Naive B cell (primary cell): ENCODE data around the gene HOXC4. TPM values are rescaled to one million over a fixed set of nuclear protein-coding genes. Genes with fewer than 3 reads are reported as not detected.
"Not testable (repeated sequence)": the region's sequence is repeated elsewhere in the genome, so short reads cannot be mapped to it uniquely, and the experiment has no call there.

Experiments
- ATAC-seq, 2 donors: fragments of 150-1000 bp; cut with Tn5 transposase; 2 replicates each; pipeline ENCODE4 v1.10.0; 2021; ENCODE audit warnings: low read depth in 2 of 2, mild to moderate bottlenecking in 2 of 2, moderate library complexity in 2 of 2
- DNase-seq: peaks from one replicate; pipeline ENCODE4 v3.0.0; 2022
- H3K27ac Mint-ChIP-seq, 6 donors: one replicate each; pipeline ENCODE4 v1.8.0; 2020 to 2022; ENCODE audit warnings: mild to moderate bottlenecking in 6 of 6, mixed read lengths in 6 of 6, moderate library complexity in 5 of 6, inconsistent platforms in 2 of 6
- H3K27me3 Mint-ChIP-seq, 3 donors: one replicate each; pipeline ENCODE4 v1.8.0; 2021 to 2022; ENCODE audit warnings: mixed read lengths in 3 of 3, mild to moderate bottlenecking in 1 of 3
- H3K36me3 Mint-ChIP-seq, 2 donors: one replicate each; pipeline ENCODE4 v1.8.0; 2020 to 2022; ENCODE audit warnings: mixed read lengths in 2 of 2, inconsistent platforms in 1 of 2, mild to moderate bottlenecking in 1 of 2
- H3K4me1 Mint-ChIP-seq, 3 donors: one replicate each; pipeline ENCODE4 v1.8.0; 2020 to 2022; ENCODE audit warnings: mixed read lengths in 3 of 3, inconsistent platforms in 1 of 3, mild to moderate bottlenecking in 1 of 3, moderate library complexity in 1 of 3
- H3K4me3 Mint-ChIP-seq, 8 donors: one replicate each; pipeline ENCODE4 v1.8.0; 2020 to 2022; ENCODE audit warnings: mild to moderate bottlenecking in 8 of 8, mixed read lengths in 8 of 8, moderate library complexity in 8 of 8, inconsistent platforms in 2 of 8
- H3K9me3 Mint-ChIP-seq, 7 donors: one replicate each; pipeline ENCODE4 v1.8.0; 2020 to 2022; ENCODE audit warnings: mixed read lengths in 7 of 7, mild to moderate bottlenecking in 5 of 7, inconsistent platforms in 2 of 7, moderate library complexity in 1 of 7
- polyA plus RNA-seq, 6 donors: library from polyadenylated mRNA; unstranded; fragments of 300-500 nt; fragmentation: Illumina TruSeq; gene quantifications; one replicate each; pipeline ENCODE4 v1.2.3, GENCODE V29; 2021; ENCODE audit warnings: low read depth in 6 of 6

The HOXC4 gene
- polyA plus RNA-seq, 6 donors from 2014 or later: 0.17 to 1.0 (median 0.42) TPM; not detected in 1

GRCh38 chr12:54060975-54061778 is 7.5 kb downstream of the HOXC4 start:
- Mint-ChIP-seq H3K27me3 (peaks cover 71 to 88% (median 80%) of the 10 kb centered on the region in 3 donors), H3K4me1 (peaks cover 0 to 3% (median 0%) of the 10 kb centered on the region in 3 donors), H3K4me3 (no peak overlapping the region), H3K36me3 (no peaks in the 10 kb centered on the region), H3K9me3 (no peaks in the 10 kb centered on the region), H3K27ac (no peak overlapping the region)
- no peak for ATAC-seq
- DNase-seq: no peak

- no peak for DNase-seq
- H3K9me3 Mint-ChIP-seq: no peaks in the 10 kb centered on the region
- ATAC-seq: no peak
- H3K4me3 Mint-ChIP-seq: no peak overlapping the region
- no peaks in the 10 kb centered on the region for H3K36me3 Mint-ChIP-seq
- peaks cover 44 to 79% (median 58%) of the 10 kb centered on the region in 3 donors for H3K27me3 Mint-ChIP-seq
- no peaks in the 10 kb centered on the region for H3K4me1 Mint-ChIP-seq
- no peak overlapping the region for H3K27ac Mint-ChIP-seq
These were observed 12.0 kb downstream of the HOXC4 start for GRCh38 chr12:54065677-54066076.

GRCh38 chr12:54066408-54066807 is 12.8 kb downstream of the HOXC4 start:
- Mint-ChIP-seq H3K4me3 (no peak overlapping the region), H3K27me3 (peaks cover 44 to 80% (median 58%) of the 10 kb centered on the region in 3 donors), H3K9me3 (no peaks in the 10 kb centered on the region), H3K36me3 (no peaks in the 10 kb centered on the region), H3K4me1 (no peaks in the 10 kb centered on the region), H3K27ac (no peak overlapping the region)
- ATAC-seq (no peak), DNase-seq (no peak)

DNA sequence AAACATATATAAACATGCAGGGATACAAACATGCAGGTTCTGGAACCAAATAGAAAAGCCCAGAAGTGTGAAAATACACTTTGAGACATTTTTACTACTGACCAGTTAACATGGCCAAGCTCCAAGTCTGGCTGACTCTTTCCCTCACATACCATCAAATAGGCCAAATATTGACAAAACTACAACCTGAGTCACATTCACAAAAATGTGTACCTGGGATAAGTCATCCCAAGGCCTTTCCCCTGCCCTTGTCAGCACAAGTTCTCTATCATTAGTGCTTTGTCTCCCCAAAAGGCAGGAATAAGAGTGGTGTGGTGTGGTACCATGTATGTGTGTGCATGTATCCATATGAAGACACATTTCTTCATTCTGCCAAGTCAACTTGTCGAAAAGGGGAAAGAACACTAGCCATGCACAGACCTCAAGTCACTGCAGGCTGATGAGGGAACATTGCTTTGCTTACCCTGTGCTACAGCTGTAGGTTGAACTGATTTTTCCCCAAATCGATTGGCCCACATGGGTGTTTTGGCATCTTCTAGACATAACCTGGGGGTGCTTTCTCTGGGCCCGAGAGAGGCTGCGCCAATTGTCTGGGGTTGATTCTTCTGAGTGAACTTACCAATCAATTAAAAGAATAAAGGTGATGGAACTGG is 14.9 kb downstream of the HOXC4 start:
- no peaks in the 10 kb centered on the region for H3K4me1 Mint-ChIP-seq
- ATAC-seq (no peak), DNase-seq (no peak)
- no peaks in the 10 kb centered on the region for H3K9me3 Mint-ChIP-seq
- no peaks in the 10 kb centered on the region for H3K36me3 Mint-ChIP-seq
- no peak overlapping the region for H3K27ac Mint-ChIP-seq
- no peak overlapping the region for H3K4me3 Mint-ChIP-seq
- H3K27me3 Mint-ChIP-seq: peaks cover 39 to 75% (median 56%) of the 10 kb centered on the region in 3 donors

DNA sequence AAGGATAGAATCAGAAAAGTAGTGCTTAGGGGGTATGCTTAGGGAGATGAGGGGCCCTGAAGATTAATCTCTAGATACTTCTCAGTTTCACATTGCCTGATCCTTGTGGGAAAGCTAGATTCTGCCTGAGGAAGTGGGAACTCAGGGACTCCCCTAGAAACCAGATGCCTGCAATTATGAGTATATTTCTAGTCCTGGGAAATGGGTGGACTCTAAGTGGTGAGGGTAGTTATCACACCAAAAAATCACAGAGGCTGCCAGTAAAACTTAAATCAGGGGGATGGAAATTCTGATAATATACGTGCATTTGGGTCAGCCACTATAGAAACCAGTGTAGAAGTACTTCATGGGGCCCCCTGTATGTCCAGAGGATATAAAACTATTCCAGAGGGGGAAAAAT is 18.3 kb downstream of the HOXC4 start:
- H3K36me3 Mint-ChIP-seq: no peaks in the 10 kb centered on the region
- no peak overlapping the region for H3K4me3 Mint-ChIP-seq
- no peaks in the 10 kb centered on the region for H3K9me3 Mint-ChIP-seq
- peaks cover 34 to 54% (median 36%) of the 10 kb centered on the region in 3 donors for H3K27me3 Mint-ChIP-seq
- H3K4me1 Mint-ChIP-seq: no peaks in the 10 kb centered on the region
- ATAC-seq: no peak
- no peak for DNase-seq
- H3K27ac Mint-ChIP-seq: no peak overlapping the region

DNA sequence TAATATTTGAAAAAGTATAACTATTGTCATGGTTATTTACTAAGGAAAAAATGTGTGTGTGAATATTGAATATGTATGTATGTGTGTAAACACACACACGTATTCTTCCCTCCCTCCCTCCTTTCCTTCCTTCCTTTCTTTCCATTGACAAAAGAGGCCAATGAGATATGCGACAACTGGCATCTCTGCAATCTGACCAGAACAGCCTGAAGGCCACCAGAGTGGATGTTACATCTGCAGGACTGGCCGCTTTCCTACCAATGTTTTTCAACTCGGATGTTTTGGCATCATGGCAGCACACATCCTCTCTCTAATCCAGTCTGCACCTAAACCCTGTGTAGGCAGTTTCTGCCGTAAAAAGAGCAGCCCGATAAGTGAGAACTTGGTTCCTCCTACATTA is 20.7 kb downstream of the HOXC4 start:
- no peaks in the 10 kb centered on the region for H3K36me3 Mint-ChIP-seq
- peaks cover 34 to 37% (median 36%) of the 10 kb centered on the region in 3 donors for H3K27me3 Mint-ChIP-seq
- peaks cover 0 to 8% (median 5%) of the 10 kb centered on the region in 3 donors for H3K4me1 Mint-ChIP-seq
- ATAC-seq: no peak
- no peak overlapping the region for H3K4me3 Mint-ChIP-seq
- DNase-seq: no peak
- no peaks in the 10 kb centered on the region for H3K9me3 Mint-ChIP-seq
- H3K27ac Mint-ChIP-seq: no peak overlapping the region

DNA sequence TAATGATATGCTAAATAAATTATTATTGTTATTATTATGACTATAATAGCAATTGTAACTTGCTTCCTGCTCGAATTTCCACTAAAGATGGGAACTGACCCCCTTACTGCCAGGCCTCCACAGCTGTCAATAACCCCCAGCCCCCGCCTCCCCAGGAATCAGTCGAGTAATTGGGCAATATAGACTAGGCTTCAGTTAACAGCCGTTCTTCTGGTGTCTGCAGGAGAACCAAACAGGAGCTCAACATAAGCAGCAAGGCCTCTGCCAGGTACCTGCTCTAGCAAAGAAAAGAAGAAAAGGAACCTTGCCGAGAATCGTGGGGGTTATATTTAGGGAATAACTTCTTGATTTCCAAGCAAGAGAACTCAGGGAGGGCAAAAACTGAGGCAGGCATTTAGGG is 21.8 kb downstream of the HOXC4 start:
- Mint-ChIP-seq H3K36me3 (no peaks in the 10 kb centered on the region), H3K27me3 (peaks cover 26 to 29% (median 29%) of the 10 kb centered on the region in 3 donors), H3K9me3 (no peaks in the 10 kb centered on the region), H3K4me1 (peaks cover 1 to 8% (median 8%) of the 10 kb centered on the region in 3 donors), H3K4me3 (no peak overlapping the region), H3K27ac (no peak overlapping the region)
- DNase-seq: no peak
- no peak for ATAC-seq

GRCh38 chr12:54075974-54076373 is 22.3 kb downstream of the HOXC4 start:
- Mint-ChIP-seq H3K4me3 (peak overlapping the region in 1 of 8 donors; percentile 44), H3K36me3 (no peaks in the 10 kb centered on the region), H3K4me1 (peaks cover 7 to 14% (median 14%) of the 10 kb centered on the region in 3 donors), H3K27ac (no peak overlapping the region), H3K9me3 (no peaks in the 10 kb centered on the region), H3K27me3 (peaks cover 20 to 24% (median 23%) of the 10 kb centered on the region in 3 donors)
- no peak for ATAC-seq
- no peak for DNase-seq

GRCh38 chr12:54077843-54078242 is 24.2 kb downstream of the HOXC4 start:
- not testable (repeated sequence) for ATAC-seq, DNase-seq, H3K36me3 Mint-ChIP-seq, H3K9me3 Mint-ChIP-seq
- Mint-ChIP-seq H3K4me1 (peaks cover 20 to 30% (median 28%) of the 10 kb centered on the region in 3 donors), H3K27ac (peak overlapping the region in 2 of 6 donors; percentile 3 to 76), H3K4me3 (peak overlapping the region in 2 of 8 donors; percentile 7 to 35), H3K27me3 (peaks cover 5 to 11% (median 6%) of the 10 kb centered on the region in 3 donors)

- Mint-ChIP-seq H3K27ac (peak overlapping the region in 5 of 6 donors; percentile 11 to 75 (median 57)), H3K4me1 (peaks cover 30 to 37% (median 33%) of the 10 kb centered on the region in 3 donors), H3K4me3 (peak overlapping the region in 6 of 8 donors; percentile 0 to 67 (median 32))
- not testable (repeated sequence) for H3K9me3 Mint-ChIP-seq, ATAC-seq, H3K36me3 Mint-ChIP-seq, H3K27me3 Mint-ChIP-seq, DNase-seq
These were observed 25.5 kb downstream of the HOXC4 start for GRCh38 chr12:54079115-54079514.

DNA sequence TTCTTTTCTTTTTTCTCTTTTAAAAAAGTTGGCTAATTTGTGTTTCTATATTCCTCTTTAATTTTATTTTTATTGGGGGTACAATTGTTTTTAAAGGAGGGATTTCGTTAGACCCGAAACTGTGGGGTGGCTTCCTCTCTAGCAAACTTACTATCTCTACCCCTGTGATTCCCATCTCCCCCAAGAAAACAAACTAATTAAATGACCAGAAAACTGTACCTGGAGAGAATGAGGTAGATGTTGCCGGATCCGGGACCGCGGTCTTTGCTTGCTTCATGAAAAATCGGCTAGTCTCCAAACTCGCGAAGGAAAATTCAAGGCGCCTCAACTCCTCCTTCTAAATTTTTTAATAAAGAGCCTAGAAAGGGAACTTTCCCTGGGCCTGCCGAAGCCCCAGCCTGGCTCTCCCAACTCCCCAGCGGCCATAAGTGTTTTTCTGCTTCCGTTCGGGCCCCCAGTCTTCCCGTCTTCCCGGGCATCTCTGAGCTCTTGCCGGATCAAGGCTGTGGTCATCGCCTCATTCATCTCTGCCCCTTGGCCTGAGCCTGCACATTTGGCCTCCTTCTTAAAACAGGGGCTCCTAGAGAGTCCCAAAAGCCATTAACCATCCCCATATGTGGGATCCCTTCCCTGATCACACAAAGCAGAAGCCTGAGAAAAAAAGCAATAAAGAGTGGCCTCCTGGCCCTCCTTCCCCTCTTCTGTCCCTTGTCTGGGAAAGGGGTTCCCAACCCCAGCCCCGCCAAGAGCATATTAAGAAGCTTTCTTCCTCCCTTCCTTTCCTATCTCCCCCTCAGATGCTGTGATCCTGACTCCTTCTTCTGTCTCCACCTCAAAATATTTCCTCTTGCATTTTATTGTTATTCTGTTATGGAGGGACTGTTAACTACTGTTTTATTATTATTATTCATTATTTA is 26.6 kb downstream of the HOXC4 start:
- Mint-ChIP-seq H3K27ac (peak overlapping the region; percentile 66 to 98 (median 94)), H3K4me3 (peak overlapping the region; percentile 10 to 96 (median 90)), H3K4me1 (peaks cover 30 to 37% (median 35%) of the 10 kb centered on the region in 3 donors)
- not testable (repeated sequence) for H3K9me3 Mint-ChIP-seq, H3K27me3 Mint-ChIP-seq, ATAC-seq, H3K36me3 Mint-ChIP-seq, DNase-seq

GRCh38 chr12:54081053-54081514 is 27.4 kb downstream of the HOXC4 start:
- ATAC-seq: peak in 1 of 2 donors; percentile 16
- H3K9me3 Mint-ChIP-seq, H3K27me3 Mint-ChIP-seq, H3K36me3 Mint-ChIP-seq: not testable (repeated sequence)
- Mint-ChIP-seq H3K27ac (peak overlapping the region; percentile 93 to 98 (median 96)), H3K4me3 (peak overlapping the region; percentile 81 to 96 (median 90)), H3K4me1 (peaks cover 30 to 39% (median 37%) of the 10 kb centered on the region in 3 donors)
- DNase-seq: peak; percentile 45
